HEK293 (cell line): ENCODE results near the gene CYP2B6.
"Not testable (repeated sequence)": the region's sequence is repeated elsewhere in the genome, so short reads cannot be mapped to it uniquely, and the experiment has no call there.

Source experiments
- CTCF ChIA-PET: fragments of 350-600 bp; formaldehyde crosslinking; extraction: SDS; loops from one replicate; lab custom pipeline; 2021; ENCODE audit warnings: antibody characterized with exemption; lab: Yijun Ruan, JAX
- POLR2A ChIA-PET: fragments of 300-600 bp; formaldehyde crosslinking; extraction: SDS; loops from one replicate; lab custom pipeline; 2020; ENCODE audit warnings: antibody characterized with exemption, inconsistent platforms; lab: Yijun Ruan, JAX
- H3K27ac ChIP-seq: fragments of 200-500 bp; sonication (Bioruptor generic); 2 replicates; pipeline ENCODE4 v1.5.1; 2014; ENCODE audit warnings: low read depth, low read length, control low read depth, inconsistent platforms; ENCODE audit errors: extremely low read depth
- H3K36me3 ChIP-seq, 2 experiments: fragments of 200-500 bp in 1 of 2; sonication (Bioruptor generic) in 1 of 2; 1 replicate in 1 of 2; 2 replicates in 1 of 2; pipeline ENCODE4 v1.5.1; 2014 to 2017; ENCODE audit warnings: inconsistent platforms in 2 of 2, low read length in 2 of 2; ENCODE audit not compliant: control insufficient read depth in 2 of 2, insufficient read depth in 1 of 2
- H3K4me1 ChIP-seq: fragments of 200-500 bp; sonication (Bioruptor generic); 2 replicates; pipeline ENCODE4 v1.5.1; 2014; ENCODE audit warnings: mild to moderate bottlenecking, low read length, inconsistent platforms; ENCODE audit not compliant: control insufficient read depth, insufficient read depth
- H3K4me3 ChIP-seq: 2 replicates; pipeline ENCODE4 v1.5.1; 2011; ENCODE audit warnings: low read depth, mild to moderate bottlenecking, control low read depth, low read length, moderate library complexity
- H3K9me3 ChIP-seq: fragments of 200-500 bp; sonication (Bioruptor generic); 2 replicates; pipeline ENCODE4 v1.5.1; 2014; ENCODE audit warnings: low read depth, low read length, inconsistent platforms; ENCODE audit not compliant: control insufficient read depth, insufficient read depth
- ZBTB26 ChIP-seq: fragments of 450-650 bp; formaldehyde crosslinking; optimal IDR thresholded peaks from 2 replicates; pipeline ENCODE3; 2016; ENCODE audit warnings: missing biosample characterization, mild to moderate bottlenecking, missing genetic modification characterization
- ZNF112 ChIP-seq: fragments of 450-650 bp; formaldehyde crosslinking; IDR thresholded peaks from 2 replicates; pipeline ENCODE4 v1.5.0; 2017; ENCODE audit warnings: missing biosample characterization, missing genetic modification characterization
- ZNF146 ChIP-seq: fragments of 450-650 bp; formaldehyde crosslinking; IDR thresholded peaks from 2 replicates; pipeline ENCODE4 v1.5.1; 2016; ENCODE audit warnings: missing biosample characterization, missing genetic modification characterization
- ZNF280D ChIP-seq: fragments of 450-650 bp; formaldehyde crosslinking; IDR thresholded peaks from 2 replicates; pipeline ENCODE4 v1.5.1; 2016; ENCODE audit warnings: missing biosample characterization, missing genetic modification characterization
- ZNF664 ChIP-seq: fragments of 450-650 bp; formaldehyde crosslinking; IDR thresholded peaks from 2 replicates; pipeline ENCODE4 v1.5.1; 2016; ENCODE audit warnings: missing biosample characterization, missing genetic modification characterization
- TF ChIP-seq, protein P1 (sequence below): fragments of 450-650 bp; formaldehyde crosslinking; IDR thresholded peaks from 2 replicates; pipeline ENCODE4 v1.5.1; 2016; ENCODE audit warnings: missing biosample characterization, missing genetic modification characterization

CYP2B6 gene

DNA sequence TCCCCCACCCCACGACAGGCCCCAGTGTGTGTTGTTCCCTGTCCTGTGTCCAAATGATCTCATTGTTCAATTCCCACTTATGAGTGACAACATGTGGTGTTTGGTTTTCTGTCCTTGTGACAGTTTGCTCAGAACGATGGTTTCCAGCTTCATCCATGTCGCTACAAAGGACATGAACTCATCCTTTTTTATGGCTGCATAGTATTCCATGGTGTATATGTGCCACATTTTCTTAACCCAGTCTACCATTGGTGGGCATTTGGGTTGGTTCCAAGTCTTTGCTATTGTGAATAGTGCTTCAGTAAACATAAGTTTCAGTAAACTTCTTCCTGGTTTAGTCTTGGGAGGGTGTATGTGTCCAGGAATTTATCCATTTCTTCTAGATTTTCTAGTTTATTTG, 26.7 kb upstream of the CYP2B6 start:
- H3K27ac ChIP-seq, POLR2A ChIA-PET, H3K36me3 ChIP-seq: not testable (repeated sequence)
- H3K4me1 ChIP-seq: peaks cover 20% of the 10 kb centered on the region
- CTCF ChIA-PET: interaction anchor here (0.7 to 2.6 kb wide), 2 partner anchors 11 to 31 kb away, joined by 4 to 24 read pairs; no protein-coding TSS in a partner anchor
- TF ChIP-seq ZNF146: peak; percentile 96
- 0 out of 2 replicates have a peak, but pooled peaks have one; percentile 4 for TF ChIP-seq ZNF112 (tag by site-specific recombination)
- 0 out of 2 replicates have a peak, but pooled peaks have one; percentile 3 for TF ChIP-seq ZNF664 (tag by site-specific recombination)
- TF ChIP-seq ZBTB26: peak; percentile 15
- TF ChIP-seq, protein P1, sequence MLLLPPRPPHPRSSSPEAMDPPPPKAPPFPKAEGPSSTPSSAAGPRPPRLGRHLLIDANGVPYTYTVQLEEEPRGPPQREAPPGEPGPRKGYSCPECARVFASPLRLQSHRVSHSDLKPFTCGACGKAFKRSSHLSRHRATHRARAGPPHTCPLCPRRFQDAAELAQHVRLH (tag by site-specific recombination): peak; percentile 54
- 0 out of 2 replicates have a peak, but pooled peaks have one; percentile 81 for TF ChIP-seq ZNF280D (tag by site-specific recombination)
- TF ChIP-seq, all 188 proteins: peak for 6; not testable (repeated sequence) for 182
- H3K4me3 ChIP-seq, H3K9me3 ChIP-seq: not testable (repeated sequence)

- POLR2A ChIA-PET, CTCF ChIA-PET: not testable (repeated sequence)
- peaks cover 20% of the 10 kb centered on the region for H3K4me1 ChIP-seq
These were observed 25.7 kb upstream of the CYP2B6 start for GRCh38 chr19:40965351-40965750.

GRCh38 chr19:40966591-40966990, 24.5 kb upstream of the CYP2B6 start:
- POLR2A ChIA-PET, CTCF ChIA-PET, H3K4me3 ChIP-seq, H3K27ac ChIP-seq, H3K36me3 ChIP-seq, H3K9me3 ChIP-seq: not testable (repeated sequence)
- H3K4me1 ChIP-seq: peaks cover 20% of the 10 kb centered on the region

More at GRCh38 chr19:40965351-40965750, 25.7 kb upstream of the CYP2B6 start:
- not testable (repeated sequence) for H3K4me3 ChIP-seq, H3K36me3 ChIP-seq, H3K27ac ChIP-seq, H3K9me3 ChIP-seq

DNA sequence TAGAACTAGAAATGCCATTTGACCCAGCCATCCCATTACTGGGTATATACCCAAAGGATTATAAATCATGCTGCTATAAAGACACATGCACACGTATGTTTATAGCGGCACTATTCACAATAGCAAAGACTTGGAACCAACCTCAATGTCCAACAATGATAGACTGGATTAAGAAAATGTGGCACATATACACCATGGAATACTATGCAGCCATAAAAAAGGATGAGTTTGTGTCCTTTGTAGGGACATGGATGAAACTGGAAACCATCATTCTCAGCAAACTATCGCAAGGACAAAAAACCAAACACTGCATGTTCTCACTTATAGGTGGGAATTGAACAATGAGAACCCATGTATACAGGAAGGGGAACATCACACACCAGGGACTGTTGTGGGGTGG, 23.0 kb upstream of the CYP2B6 start:
- not testable (repeated sequence) for H3K4me3 ChIP-seq

DNA sequence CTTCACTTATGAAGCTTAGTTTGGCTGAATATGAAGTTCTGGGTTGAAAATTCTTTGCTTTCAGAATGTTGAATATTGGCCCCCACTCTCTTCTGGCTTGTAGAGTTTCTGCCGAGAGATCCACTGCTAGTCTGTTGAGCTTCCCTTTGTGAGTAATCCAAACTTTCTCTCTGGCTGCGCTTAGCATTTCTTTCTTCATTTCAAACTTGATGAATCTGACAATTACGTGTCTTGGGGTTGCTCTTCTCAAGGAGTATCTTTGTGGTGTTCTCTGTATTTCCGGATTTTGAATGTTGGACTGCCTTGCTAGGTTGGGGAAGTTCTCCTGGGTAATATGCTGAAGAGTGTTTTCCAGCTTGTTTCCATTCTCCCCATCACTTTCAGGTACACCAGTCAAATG, 21.4 kb upstream of the CYP2B6 start:
- not testable (repeated sequence) for H3K4me3 ChIP-seq, H3K9me3 ChIP-seq, H3K4me1 ChIP-seq, H3K27ac ChIP-seq, H3K36me3 ChIP-seq
- ChIA-PET CTCF (interaction anchor here (0.6 to 1.9 kb wide), 9 partner anchors 9 to 335 kb away, joined by 3 to 7 read pairs (median 3); no protein-coding TSS in a partner anchor), POLR2A (interaction anchor here (0.6 to 1.9 kb wide), 3 partner anchors 8 to 175 kb away, joined by 3 to 4 read pairs (median 3); no protein-coding TSS in a partner anchor)

More for the DNA sequence above, 23.0 kb upstream of the CYP2B6 start:
- H3K9me3 ChIP-seq, POLR2A ChIA-PET, H3K27ac ChIP-seq, CTCF ChIA-PET, H3K36me3 ChIP-seq, H3K4me1 ChIP-seq: not testable (repeated sequence)
- TF ChIP-seq ZNF280D (tag by site-specific recombination) (peak; percentile 71; the same call in 1 of the 2 replicates), ZNF146 (peak; percentile 96)
- TF ChIP-seq, protein P1 (tag by site-specific recombination): peak; percentile 79

DNA sequence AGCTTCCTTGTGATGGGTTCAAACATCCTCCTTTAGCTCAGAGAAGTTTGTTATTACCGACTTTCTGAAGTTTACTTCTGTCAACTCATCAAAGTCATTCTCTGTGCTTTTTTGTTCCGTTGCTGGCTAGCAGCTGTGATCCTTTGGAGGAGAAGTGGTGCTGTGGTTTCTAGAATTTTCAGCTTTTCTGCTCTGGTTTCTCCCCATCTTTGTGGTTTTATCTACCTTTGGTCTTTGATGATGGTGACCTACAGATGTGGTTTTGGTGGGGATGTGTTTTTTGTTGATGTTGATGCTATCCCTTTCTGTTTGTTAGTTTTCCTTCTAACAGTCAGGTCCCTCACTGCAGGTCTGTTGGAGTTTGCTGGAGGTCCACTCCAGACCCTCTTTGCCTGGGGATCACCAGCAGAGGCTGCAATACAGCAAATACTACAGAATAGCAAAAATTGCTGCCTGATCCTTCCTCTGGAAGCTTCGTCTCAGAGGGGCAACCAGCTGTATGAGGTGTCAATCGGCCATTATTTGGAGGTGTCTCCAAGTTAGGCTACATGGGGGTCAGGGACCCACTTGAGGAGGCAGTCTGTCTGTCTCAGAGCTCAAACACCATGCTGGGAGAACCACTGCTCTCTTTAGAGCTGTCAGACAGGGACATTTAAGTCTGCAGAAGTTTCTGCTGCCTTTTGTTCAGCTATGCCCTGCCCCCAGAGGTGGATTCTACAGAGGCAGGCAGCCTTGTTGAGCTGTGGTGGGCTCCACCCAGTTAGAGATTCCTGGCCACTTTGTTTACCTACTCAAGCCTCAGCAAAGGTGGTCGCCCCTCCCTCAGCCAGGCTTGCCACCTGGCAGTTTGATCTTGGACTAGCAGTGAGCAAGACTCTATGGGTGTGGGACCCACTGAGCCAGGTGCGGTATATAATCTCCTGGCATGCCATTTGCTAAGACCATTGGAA, 20.4 kb upstream of the CYP2B6 start:
- ChIA-PET POLR2A (interaction anchor here (0.6 to 1.9 kb wide), 3 partner anchors 9 to 174 kb away, joined by 3 to 4 read pairs (median 3); no protein-coding TSS in a partner anchor), CTCF (interaction anchor here (0.7 to 2.7 kb wide), 13 partner anchors 9 to 336 kb away, joined by 3 to 11 read pairs (median 3); partner anchors contain the start of gene CYP2B6)
- H3K9me3 ChIP-seq, H3K36me3 ChIP-seq, H3K27ac ChIP-seq, H3K4me3 ChIP-seq, H3K4me1 ChIP-seq: not testable (repeated sequence)
